ENCODE measurements around the gene NOL4L. TPM values are rescaled to one million over a fixed set of nuclear protein-coding genes. Genes with fewer than 3 reads are reported as not detected.

Gene NOL4L
- total RNA-seq, 2 experiments from 2014 or later: 15.2 to 18.3 TPM

DNA sequence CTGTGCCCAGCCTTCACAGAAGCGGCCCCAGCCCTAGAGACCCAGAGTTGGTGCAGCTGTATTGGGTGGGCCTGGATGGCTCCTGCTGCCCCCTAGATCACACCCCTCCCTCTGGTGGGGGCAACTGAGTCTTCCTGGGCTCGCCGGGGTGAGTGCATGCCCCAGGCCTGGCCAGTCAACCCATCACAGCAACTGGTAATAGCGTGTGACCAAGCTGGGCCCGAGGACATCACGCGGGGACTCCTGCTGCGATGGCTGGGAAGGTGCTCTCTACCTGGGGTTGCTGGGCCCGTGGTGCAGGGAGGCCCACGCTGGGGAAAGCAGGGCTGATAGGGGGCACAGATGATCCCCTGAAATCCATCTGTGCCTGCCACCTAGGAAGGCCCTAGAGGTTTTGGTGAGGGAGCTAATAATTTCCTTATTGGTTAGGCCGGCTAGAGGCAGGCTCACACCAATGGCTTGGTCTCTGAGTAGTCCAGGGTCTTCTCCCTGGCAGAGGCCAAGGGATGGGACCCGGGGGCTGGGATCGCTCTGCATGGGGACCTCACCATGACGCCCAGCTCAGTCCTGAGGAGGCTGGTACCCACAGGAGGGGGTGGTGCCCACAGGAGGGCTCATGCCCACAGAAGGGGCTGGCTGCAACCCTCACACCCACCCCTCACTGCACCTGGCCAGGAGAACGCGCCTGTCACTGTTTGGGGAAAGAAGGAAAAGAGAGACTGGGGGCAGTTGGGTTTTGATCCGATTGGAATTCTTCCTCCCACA lies 123.1 kb downstream of the NOL4L start:
- H3K27me3 Mint-ChIP-seq: no peaks in the 10 kb centered on the region
- DNase-seq (no peak), ATAC-seq (no peak)
- H3K9me3 Mint-ChIP-seq (ENCODE audit: low read depth): no peaks in the 10 kb centered on the region
- H3K36me3 Mint-ChIP-seq: no peaks in the 10 kb centered on the region
- no peaks in the 10 kb centered on the region for H3K4me1 Mint-ChIP-seq
- CTCF ChIA-PET: interaction anchor here (0.7 to 1.2 kb wide), 2 partner anchors 10 to 18 kb away, joined by 3 read pairs; no protein-coding TSS in a partner anchor
- H3K27ac Mint-ChIP-seq: no peak overlapping the region
- no peak overlapping the region for H3K4me3 Mint-ChIP-seq

DNA sequence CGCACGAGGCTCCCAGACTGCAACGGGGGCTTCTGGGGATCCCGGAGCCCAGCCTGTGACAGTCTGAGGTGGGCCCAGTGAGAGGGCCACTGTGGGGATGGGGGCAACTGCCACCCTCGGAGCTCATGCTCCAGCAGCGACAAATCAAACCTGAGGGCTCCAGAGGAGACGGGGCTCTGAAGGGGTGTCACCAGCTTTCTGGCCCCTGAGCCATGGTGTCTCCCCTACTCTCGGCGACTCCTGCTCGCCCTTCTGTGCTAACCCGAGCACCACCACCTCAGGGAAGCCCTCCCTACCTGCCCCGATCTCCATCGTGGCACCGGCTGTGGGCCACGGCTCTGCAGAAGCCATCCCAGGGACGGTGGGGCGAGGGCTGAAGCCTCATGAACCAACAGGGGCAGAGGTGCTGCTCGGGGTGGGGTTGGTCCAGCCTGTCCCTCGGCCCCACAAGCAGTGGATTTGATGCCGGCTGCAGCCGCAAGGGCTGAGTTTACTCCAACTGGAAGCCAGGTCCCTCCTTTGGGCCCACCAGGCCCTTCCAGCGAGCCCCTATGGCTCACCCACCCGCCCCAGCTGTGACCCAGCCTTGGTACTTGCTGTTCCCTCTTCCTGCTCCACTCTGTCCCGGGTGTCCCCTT lies 124.3 kb downstream of the NOL4L start:
- Mint-ChIP-seq H3K27me3 (no peaks in the 10 kb centered on the region), H3K4me3 (no peak overlapping the region), H3K9me3 (ENCODE audit: low read depth) (no peaks in the 10 kb centered on the region), H3K36me3 (no peaks in the 10 kb centered on the region), H3K27ac (no peak overlapping the region), H3K4me1 (no peaks in the 10 kb centered on the region)
- ATAC-seq (no peak), DNase-seq (no peak)
- CTCF ChIA-PET: no interaction called here

DNA sequence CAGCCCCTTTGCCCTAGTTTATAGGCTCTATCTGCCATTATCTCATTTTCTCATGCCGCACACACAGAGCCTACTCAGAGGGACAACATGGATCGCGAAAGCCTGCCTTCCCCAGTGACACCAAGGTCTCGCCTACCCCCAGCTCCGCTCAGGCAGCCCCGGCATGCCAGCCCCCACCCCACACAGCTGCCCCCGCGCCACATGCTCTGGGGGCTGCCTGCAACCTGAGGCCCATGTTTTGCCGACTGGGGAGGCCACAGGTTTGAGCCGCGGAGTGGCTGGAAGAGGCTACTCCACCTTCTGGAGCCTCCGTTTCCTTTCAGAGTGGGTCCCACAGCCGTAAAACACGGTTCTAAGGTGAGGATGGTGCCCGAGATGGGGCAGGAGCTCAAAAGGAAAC lies 124.9 kb downstream of the NOL4L start:
- H3K4me1 Mint-ChIP-seq: no peaks in the 10 kb centered on the region
- no peak overlapping the region for H3K27ac Mint-ChIP-seq
- no peaks in the 10 kb centered on the region for H3K9me3 Mint-ChIP-seq (ENCODE audit: low read depth)
- CTCF ChIA-PET: no interaction called here
- no peaks in the 10 kb centered on the region for H3K27me3 Mint-ChIP-seq
- H3K36me3 Mint-ChIP-seq: no peaks in the 10 kb centered on the region
- DNase-seq (no peak), ATAC-seq (no peak)
- H3K4me3 Mint-ChIP-seq: no peak overlapping the region

DNA sequence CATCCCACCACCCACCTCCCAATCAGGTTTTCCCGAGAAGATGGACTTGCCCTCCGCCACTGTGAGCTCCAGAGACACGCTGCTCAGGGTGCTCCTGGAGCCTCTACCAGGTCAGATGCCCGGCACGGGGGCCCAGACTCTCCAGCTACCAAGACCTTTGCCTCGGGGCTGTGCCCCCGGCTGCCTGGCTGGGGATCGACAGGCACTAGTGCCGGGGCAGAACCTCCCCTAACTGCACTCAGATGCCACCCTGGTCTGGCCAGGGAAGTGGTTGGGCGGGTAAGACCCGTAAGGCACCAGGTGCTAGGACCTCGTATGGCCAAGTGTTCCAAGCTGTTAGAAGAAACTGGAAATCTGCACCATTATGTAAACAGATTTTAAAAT lies 126.3 kb downstream of the NOL4L start:
- Mint-ChIP-seq H3K27ac (no peak overlapping the region), H3K4me1 (no peaks in the 10 kb centered on the region), H3K36me3 (no peaks in the 10 kb centered on the region), H3K27me3 (no peaks in the 10 kb centered on the region), H3K4me3 (no peak overlapping the region), H3K9me3 (ENCODE audit: low read depth) (no peaks in the 10 kb centered on the region)
- DNase-seq (no peak), ATAC-seq (no peak)
- CTCF ChIA-PET: interaction anchor here (0.6 kb wide), 1 partner anchor 48 kb away, joined by 3 read pairs; no protein-coding TSS in a partner anchor

DNA sequence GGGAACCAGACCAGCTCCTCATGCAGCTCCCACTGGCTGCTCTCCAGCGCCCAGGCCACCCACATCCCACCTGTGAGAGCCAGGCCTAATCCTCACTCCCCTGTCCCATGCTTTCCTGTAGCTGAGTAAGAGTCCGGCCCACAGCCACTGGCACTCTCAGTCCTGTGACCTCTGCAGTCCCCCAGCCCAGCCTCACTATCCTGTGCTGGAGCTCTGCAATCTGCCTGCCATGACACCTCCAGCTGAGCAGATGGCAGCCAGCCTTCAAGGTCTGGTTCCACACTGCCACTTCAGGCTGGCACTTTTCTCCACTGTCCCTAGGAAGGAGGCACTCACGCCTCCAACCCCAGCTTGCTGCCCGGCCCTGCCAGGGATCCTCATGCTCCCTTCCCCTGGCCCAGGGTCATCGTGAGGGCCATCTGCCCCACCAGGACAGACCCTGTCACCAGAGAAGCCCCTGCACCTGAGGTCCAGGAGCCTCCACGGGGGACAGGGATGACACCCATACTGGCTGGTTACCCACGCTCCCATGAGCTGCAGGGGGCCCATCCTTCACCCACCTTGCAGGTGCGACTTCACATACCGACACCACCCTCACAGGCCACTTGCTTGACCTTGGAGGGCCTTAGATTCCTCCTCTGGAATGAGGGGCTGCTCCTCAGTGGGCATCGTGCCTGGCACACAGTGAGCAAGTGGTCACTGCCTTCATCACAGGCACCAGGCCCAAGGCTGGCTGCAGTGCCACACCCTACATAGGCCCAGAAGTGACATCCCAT lies 126.9 kb downstream of the NOL4L start:
- no peaks in the 10 kb centered on the region for H3K9me3 Mint-ChIP-seq (ENCODE audit: low read depth)
- H3K36me3 Mint-ChIP-seq: no peaks in the 10 kb centered on the region
- no peak overlapping the region for H3K27ac Mint-ChIP-seq
- DNase-seq (no peak), ATAC-seq (no peak)
- no peaks in the 10 kb centered on the region for H3K27me3 Mint-ChIP-seq
- H3K4me1 Mint-ChIP-seq: no peaks in the 10 kb centered on the region
- CTCF ChIA-PET: no interaction called here
- H3K4me3 Mint-ChIP-seq: no peak overlapping the region

DNA sequence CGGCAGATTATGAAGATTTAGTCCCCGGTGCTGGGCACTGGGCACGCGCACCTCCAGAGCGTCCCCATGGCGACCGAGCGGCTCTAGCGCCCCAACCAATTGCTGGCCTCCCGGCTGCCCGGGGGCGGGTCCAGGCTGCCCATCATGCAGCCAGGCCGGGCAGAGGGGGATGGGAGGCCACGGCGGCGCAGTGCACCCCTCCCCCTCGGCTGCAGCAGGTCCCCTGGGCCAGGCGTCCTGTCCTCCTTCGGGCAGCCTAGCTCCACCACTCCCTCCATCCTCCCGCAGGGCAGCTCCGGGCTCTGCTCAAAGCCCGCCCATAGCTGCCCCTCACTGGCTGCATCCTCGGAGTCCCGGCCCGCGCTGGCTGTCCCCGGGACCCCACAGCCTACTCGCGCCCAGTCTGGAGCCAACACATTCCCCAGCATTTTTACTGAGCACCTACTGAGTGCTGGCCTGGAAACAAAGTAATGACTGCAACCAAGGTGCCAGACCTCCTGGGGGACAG lies 127.6 kb downstream of the NOL4L start:
- CTCF ChIA-PET: no interaction called here
- Mint-ChIP-seq H3K27me3 (no peaks in the 10 kb centered on the region), H3K4me1 (no peaks in the 10 kb centered on the region), H3K9me3 (ENCODE audit: low read depth) (no peaks in the 10 kb centered on the region), H3K36me3 (no peaks in the 10 kb centered on the region), H3K4me3 (no peak overlapping the region), H3K27ac (no peak overlapping the region)
- no peak for ATAC-seq
- no peak for DNase-seq

DNA sequence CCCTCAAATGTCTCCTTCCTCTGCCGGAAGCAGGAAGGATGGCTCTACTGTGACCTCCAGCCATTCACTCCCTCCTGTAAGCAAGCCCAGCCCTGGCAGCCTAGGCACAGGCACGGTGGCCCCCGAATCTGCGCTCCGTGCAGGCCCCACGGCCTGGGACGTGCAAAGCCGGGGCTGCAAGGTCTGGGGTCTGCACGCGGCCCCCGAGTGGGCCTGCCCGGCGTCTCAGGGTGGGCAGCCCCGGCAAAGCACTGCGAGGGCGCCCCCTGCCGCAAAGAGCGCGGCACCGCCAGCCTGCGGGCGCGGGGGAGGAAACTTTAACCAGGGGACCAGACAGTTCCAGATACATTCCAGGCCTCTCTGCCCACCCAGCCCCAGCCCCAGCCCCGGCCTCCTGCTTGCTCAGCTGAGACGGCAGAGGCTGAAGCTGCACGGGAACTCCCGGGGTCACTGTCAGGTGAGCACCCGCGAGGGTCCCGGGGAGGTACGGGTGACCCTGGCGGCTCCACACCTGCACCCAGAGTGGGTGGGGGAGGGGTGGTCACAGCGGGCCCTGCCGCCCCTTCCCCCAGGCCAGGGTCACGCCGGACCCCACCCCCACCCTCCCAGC lies 128.2 kb downstream of the NOL4L start:
- DNase-seq (no peak), ATAC-seq (no peak)
- Mint-ChIP-seq H3K4me3 (no peak overlapping the region), H3K4me1 (no peaks in the 10 kb centered on the region), H3K27me3 (no peaks in the 10 kb centered on the region), H3K9me3 (ENCODE audit: low read depth) (no peaks in the 10 kb centered on the region), H3K27ac (no peak overlapping the region), H3K36me3 (no peaks in the 10 kb centered on the region)
- CTCF ChIA-PET: no interaction called here

DNA sequence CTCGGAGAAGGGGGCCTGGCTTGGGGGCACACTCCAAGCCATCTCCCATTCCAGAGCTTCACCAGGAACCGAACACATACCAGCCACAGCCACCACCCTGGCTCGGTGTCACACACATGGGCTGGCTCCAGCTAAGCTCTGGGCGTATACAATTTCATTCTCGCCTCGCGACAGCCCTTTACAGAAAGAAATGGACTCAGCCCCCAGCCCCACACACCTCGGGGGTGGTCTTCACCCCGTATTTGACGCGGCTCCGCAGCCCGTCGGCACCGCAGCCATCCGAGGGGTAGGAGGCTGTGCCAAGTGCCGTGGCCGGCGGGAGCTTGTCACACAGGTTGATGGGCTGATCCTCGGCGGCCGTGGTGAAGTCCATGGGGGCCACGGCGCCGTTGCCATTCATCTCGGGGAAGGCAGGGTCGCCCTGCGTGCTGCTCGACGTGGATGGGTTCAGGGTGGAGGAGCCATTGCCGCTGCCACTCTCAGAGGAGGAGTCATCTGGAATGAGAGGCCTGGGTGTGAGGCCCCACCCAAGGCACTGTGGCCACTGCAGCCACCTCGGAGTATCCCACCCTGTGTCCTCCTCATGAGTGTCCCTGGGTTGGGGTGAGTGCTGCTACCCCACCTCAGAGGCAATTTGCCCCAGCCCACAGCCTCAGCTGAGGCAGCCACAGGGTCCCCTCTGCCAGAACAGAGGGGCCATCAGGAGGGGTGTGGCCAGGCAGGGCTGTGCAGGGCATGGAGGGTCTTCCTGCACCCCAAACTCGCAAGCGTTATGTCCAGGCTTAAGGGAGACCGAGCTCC lies 129.0 kb downstream of the NOL4L start:
- CTCF ChIA-PET: no interaction called here
- Mint-ChIP-seq H3K27ac (no peak overlapping the region), H3K4me1 (no peaks in the 10 kb centered on the region), H3K9me3 (ENCODE audit: low read depth) (no peaks in the 10 kb centered on the region), H3K27me3 (no peaks in the 10 kb centered on the region), H3K4me3 (no peak overlapping the region), H3K36me3 (no peaks in the 10 kb centered on the region)
- DNase-seq (no peak), ATAC-seq (no peak)

DNA sequence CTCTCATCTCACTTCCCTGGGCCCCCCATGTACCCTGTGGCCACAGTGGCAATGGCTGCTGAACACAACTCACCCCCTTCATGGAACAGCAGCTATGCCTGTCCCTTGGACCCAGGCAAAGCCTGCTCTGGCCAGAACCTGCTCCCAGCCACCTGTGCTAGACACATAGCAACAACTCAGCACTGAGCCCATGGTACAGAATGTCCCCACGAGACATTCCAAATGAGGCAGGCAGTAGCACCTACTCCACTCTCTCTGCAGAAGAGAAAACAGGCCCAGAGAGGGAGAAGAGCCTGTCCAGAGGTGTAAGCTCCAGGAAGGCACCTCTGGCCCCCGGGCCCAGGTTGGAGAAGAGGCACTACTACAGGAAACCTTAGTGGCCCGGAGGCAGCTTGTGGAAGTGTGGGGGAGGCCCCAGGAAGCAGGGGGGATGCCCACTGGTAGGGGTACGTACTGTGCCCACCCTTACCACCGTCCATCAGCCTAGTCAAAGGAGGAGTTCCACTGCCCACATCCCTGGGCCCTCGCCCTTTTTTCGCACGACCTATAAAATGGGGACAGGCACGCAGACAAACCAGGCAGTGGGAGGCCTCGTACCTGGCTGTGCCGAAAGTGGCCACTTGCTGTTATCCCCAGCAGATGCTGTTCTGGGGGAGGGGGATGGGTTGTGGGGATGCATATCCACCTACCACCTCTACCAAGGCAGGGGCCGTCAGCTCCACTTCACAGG lies 129.8 kb downstream of the NOL4L start:
- Mint-ChIP-seq H3K4me1 (no peaks in the 10 kb centered on the region), H3K9me3 (ENCODE audit: low read depth) (no peaks in the 10 kb centered on the region), H3K36me3 (no peaks in the 10 kb centered on the region), H3K27me3 (no peaks in the 10 kb centered on the region), H3K4me3 (no peak overlapping the region), H3K27ac (no peak overlapping the region)
- DNase-seq (no peak), ATAC-seq (no peak)
- CTCF ChIA-PET: no interaction called here

DNA sequence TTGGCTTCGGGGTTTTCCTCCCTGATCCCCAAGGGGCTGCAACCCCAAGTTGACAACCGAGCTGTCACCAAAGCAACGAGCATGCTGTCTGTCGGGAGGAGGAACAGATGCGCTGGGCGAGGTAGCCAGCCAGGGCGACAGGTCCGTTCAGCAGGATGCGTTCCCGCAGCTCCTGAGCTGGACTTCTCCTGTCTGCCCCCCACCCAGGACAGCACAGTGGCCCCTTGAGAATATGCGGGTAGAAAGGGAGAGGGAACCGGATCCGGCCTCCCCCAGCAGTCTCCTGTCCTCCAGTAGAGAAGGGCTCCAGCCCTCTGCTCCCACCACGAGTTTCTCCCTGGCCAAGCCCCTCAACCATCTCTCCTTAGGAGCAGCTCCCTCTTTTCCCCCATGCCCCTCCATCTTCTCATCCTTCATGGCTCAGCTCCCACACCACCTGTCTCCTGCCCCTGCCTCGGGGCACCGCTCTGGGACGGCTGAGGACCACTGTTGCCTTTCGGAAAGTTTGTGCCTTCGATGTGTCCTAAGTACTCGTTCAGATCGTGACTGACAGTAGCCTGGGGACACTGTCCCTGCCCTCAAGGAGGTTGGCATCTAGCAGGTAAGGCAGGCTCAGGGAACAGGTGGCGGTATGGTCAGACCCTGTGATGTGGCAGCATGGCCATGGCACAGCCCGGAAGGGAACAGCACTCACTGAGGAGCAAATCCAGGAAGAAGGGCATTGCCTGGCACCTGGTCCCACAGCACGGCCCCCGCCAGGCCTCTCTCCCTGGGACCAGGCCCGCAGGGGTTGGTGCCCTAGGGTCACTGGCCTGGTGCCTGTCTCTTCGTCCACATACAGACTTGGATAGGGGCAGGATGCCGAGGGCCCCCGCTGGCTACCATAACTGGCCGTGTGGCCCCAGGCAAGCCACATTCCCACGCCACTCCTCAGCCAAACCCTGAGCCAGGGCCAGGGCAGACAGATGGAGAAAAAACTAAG lies 130.7 kb downstream of the NOL4L start:
- Mint-ChIP-seq H3K27ac (no peak overlapping the region), H3K4me3 (no peak overlapping the region), H3K36me3 (no peaks in the 10 kb centered on the region), H3K27me3 (no peaks in the 10 kb centered on the region), H3K4me1 (no peaks in the 10 kb centered on the region), H3K9me3 (ENCODE audit: low read depth) (no peaks in the 10 kb centered on the region)
- ATAC-seq: no peak
- DNase-seq: no peak
- CTCF ChIA-PET: no interaction called here

DNA sequence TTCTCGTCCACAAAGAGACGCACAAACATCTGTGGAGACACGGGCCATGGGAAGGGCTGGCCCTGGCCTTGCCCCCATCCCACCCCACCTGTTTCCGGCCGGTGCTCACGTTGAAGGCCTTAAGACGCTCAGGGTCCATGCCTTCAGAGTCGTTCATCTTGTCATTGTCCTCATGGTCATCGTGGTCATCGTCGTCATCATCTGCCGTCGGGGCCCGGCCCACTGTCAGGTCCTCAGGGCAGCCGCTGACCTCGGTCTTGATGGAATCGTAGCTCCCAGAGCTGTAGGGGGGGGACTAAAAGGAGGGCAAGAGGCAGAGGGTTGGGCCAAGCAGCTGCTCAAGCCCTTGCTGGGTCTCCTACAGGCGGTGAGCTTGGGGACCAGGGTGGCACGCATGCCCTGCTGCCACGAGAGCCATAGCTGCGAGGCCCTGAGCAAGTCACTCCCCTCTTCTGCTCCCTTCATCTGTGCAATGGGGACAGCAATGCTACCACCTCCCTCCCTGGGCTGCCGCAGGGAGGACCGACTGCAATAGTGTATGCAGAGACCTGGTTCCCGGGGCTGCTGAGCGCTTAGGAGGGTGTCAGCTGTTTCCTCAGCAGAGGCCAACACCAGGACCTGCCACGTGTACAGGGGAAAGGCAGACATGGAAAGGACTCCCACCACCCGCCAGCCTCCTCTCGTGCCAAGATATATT lies 131.5 kb downstream of the NOL4L start:
- no peaks in the 10 kb centered on the region for H3K9me3 Mint-ChIP-seq (ENCODE audit: low read depth)
- no peaks in the 10 kb centered on the region for H3K4me1 Mint-ChIP-seq
- CTCF ChIA-PET: no interaction called here
- H3K4me3 Mint-ChIP-seq: no peak overlapping the region
- H3K36me3 Mint-ChIP-seq: no peaks in the 10 kb centered on the region
- DNase-seq: no peak
- ATAC-seq: no peak
- H3K27me3 Mint-ChIP-seq: no peaks in the 10 kb centered on the region
- H3K27ac Mint-ChIP-seq: no peak overlapping the region
